H1 (cell line): Measurements from ENCODE around the gene PPARA. TPM values are rescaled to one million over a fixed set of nuclear protein-coding genes. Genes with fewer than 3 reads are reported as not detected.

Source experiments
- CTCF ChIA-PET: fragments of 300-600 bp; sonication (Branson Sonifier 250); formaldehyde crosslinking; loops from one replicate; lab custom pipeline; 2021; ENCODE audit not compliant: partially characterized antibody; lab: Charles Lee
- POLR2A ChIA-PET: fragments of 300-600 bp; sonication (Branson Sonifier 250); formaldehyde crosslinking; loops from one replicate; lab custom pipeline; 2021; ENCODE audit warnings: inconsistent platforms; ENCODE audit not compliant: partially characterized antibody; lab: Charles Lee
- DNase-seq, 2 experiments: peaks; one replicate each; pipeline versions ENCODE4 v3.0.0 to v3.0.0-alpha.2; 2010 to 2022; ENCODE audit warnings: low spot score in 2 of 2, low read depth in 1 of 2, mixed read lengths in 1 of 2
- FAIRE-seq: peaks from 2 replicates; lab custom pipeline; 2011; peaks lifted over from hg19 to GRCh38; lab: Jason Lieb, UNC
- H2AFZ ChIP-seq: 2 replicates; pipeline ENCODE4 v1.8.1; 2012; ENCODE audit warnings: low read length, inconsistent platforms
- H2AK5ac ChIP-seq: 2 replicates; pipeline ENCODE4 v1.6.1; 2013; ENCODE audit warnings: low read depth, low read length
- H2BK120ac ChIP-seq: replicated peaks from 2 replicates; pipeline ENCODE3; 2013; ENCODE audit warnings: low read depth, low read length, inconsistent platforms
- H2BK12ac ChIP-seq: 2 replicates; pipeline ENCODE4 v1.6.1; 2013; ENCODE audit warnings: low read depth, low read length
- H2BK15ac ChIP-seq: 2 replicates; pipeline ENCODE4 v1.6.1; 2013; ENCODE audit warnings: low read length
- H2BK20ac ChIP-seq: 2 replicates; pipeline ENCODE4 v1.6.1; 2013; ENCODE audit warnings: low read length
- H2BK5ac ChIP-seq: 2 replicates; pipeline ENCODE4 v1.6.1; 2013; ENCODE audit warnings: low read depth, low read length
- H3K14ac ChIP-seq: 2 replicates; pipeline ENCODE4 v1.6.1; 2013; ENCODE audit warnings: inconsistent platforms; ENCODE audit not compliant: insufficient read length
- H3K18ac ChIP-seq: 2 replicates; pipeline ENCODE4 v1.6.1; 2013; ENCODE audit warnings: low read length; ENCODE audit errors: extremely low read depth
- H3K23ac ChIP-seq: 2 replicates; pipeline ENCODE4 v1.6.1; 2013; ENCODE audit warnings: inconsistent platforms; ENCODE audit not compliant: insufficient read length
- H3K23me2 ChIP-seq: 2 replicates; pipeline ENCODE4 v1.6.1; 2013; ENCODE audit warnings: low read depth, low read length
- H3K27ac ChIP-seq: 2 replicates; pipeline ENCODE4 v1.6.1; 2011; ENCODE audit warnings: low read depth, low read length, inconsistent platforms
- H3K27me3 ChIP-seq, 4 experiments: replicated peaks in 1 of 4; 1 replicate in 1 of 4; 2 replicates in 3 of 4; pipeline versions ENCODE4 v1.6.1 to v1.8.1; 2011 to 2013; ENCODE audit warnings: low read length in 3 of 4, mild to moderate bottlenecking in 3 of 4, inconsistent platforms in 2 of 4, mixed read lengths in 2 of 4, moderate library complexity in 1 of 4; ENCODE audit not compliant: control insufficient read depth in 3 of 4, insufficient read depth in 3 of 4; ENCODE audit errors: extremely low read depth in 1 of 4
- H3K36me3 ChIP-seq, 4 experiments: 2 replicates each; pipeline versions ENCODE4 v1.6.1 to v1.8.1; 2011 to 2013; ENCODE audit warnings: mild to moderate bottlenecking in 4 of 4, low read length in 3 of 4, moderate library complexity in 2 of 4, control low read depth in 1 of 4, inconsistent platforms in 1 of 4; ENCODE audit not compliant: insufficient read depth in 4 of 4, control insufficient read depth in 2 of 4
- H3K4ac ChIP-seq: replicated peaks from 2 replicates; pipeline ENCODE3; 2013; ENCODE audit warnings: low read length, low read depth, mixed read lengths, inconsistent platforms; ENCODE audit not compliant: insufficient read length
- H3K4me1 ChIP-seq, 4 experiments: replicated peaks in 1 of 4; 1 replicate in 1 of 4; 2 replicates in 3 of 4; pipeline versions ENCODE4 v1.6.1 to v1.8.1; 2011 to 2013; ENCODE audit warnings: low read length in 3 of 4, inconsistent platforms in 2 of 4, mixed read lengths in 1 of 4; ENCODE audit not compliant: insufficient read depth in 4 of 4, control insufficient read depth in 3 of 4
- H3K4me2 ChIP-seq, 2 experiments: 2 replicates each; pipeline versions ENCODE4 v1.6.1 to v1.8.1; 2011 to 2013; ENCODE audit warnings: low read depth in 2 of 2, low read length in 2 of 2, control low read depth in 1 of 2, inconsistent platforms in 1 of 2, mild to moderate bottlenecking in 1 of 2; ENCODE audit not compliant: insufficient read depth in 1 of 2
- H3K4me3 ChIP-seq, 4 experiments: fragments of 200-600, 300-600 bp in 1 of 4; sonication (generic), shearing (Covaris generic), sonication (Bioruptor Twin) in 1 of 4; 2 replicates each; pipeline versions ENCODE4 v1.5.1 to v1.8.1; 2011 to 2016; ENCODE audit warnings: low read length in 4 of 4, low read depth in 3 of 4, control low read depth in 2 of 4, inconsistent platforms in 2 of 4, mild to moderate bottlenecking in 2 of 4, mixed read lengths in 1 of 4, moderate library complexity in 1 of 4; ENCODE audit not compliant: insufficient read depth in 2 of 4; ENCODE audit errors: extremely low read depth in 1 of 4
- H3K56ac ChIP-seq: replicated peaks from 2 replicates; pipeline ENCODE3; 2013; ENCODE audit warnings: low read depth, mild to moderate bottlenecking, mixed read lengths, low read length, inconsistent platforms; ENCODE audit not compliant: insufficient read length
- H3K79me1 ChIP-seq: 2 replicates; pipeline ENCODE4 v1.6.1; 2013; ENCODE audit warnings: low read depth, low read length, control low read depth
- H3K79me2 ChIP-seq, 2 experiments: 2 replicates each; pipeline versions ENCODE4 v1.6.1 to v1.8.1; 2012 to 2013; ENCODE audit warnings: low read length in 2 of 2, mild to moderate bottlenecking in 2 of 2, inconsistent platforms in 1 of 2; ENCODE audit not compliant: insufficient read depth in 2 of 2, control insufficient read depth in 1 of 2
- H3K9ac ChIP-seq, 4 experiments: replicated peaks in 1 of 4; 1 replicate in 1 of 4; 2 replicates in 3 of 4; pipeline versions ENCODE4 v1.6.1 to v1.8.1; 2011 to 2013; ENCODE audit warnings: low read depth in 3 of 4, low read length in 3 of 4, control low read depth in 2 of 4, mild to moderate bottlenecking in 2 of 4, moderate library complexity in 2 of 4, inconsistent platforms in 1 of 4; ENCODE audit errors: extremely low read depth in 1 of 4
- H3K9me3 ChIP-seq, 2 experiments: 2 replicates each; pipeline versions ENCODE4 v1.6.1 to v1.8.1; 2012 to 2013; ENCODE audit warnings: mild to moderate bottlenecking in 2 of 2, moderate library complexity in 2 of 2, control low read depth in 1 of 2, inconsistent platforms in 1 of 2, low read depth in 1 of 2, low read length in 1 of 2, mixed read lengths in 1 of 2; ENCODE audit not compliant: insufficient read depth in 2 of 2
- H4K20me1 ChIP-seq, 2 experiments: replicated peaks in 1 of 2; 2 replicates each; pipeline versions ENCODE3 to v1.8.1; 2011 to 2013; ENCODE audit warnings: inconsistent platforms in 2 of 2, low read length in 2 of 2, mild to moderate bottlenecking in 1 of 2; ENCODE audit not compliant: insufficient read depth in 2 of 2, control insufficient read depth in 1 of 2
- H4K5ac ChIP-seq: 2 replicates; pipeline ENCODE4 v1.6.1; 2013; ENCODE audit warnings: low read length, low read depth, mixed read lengths, inconsistent platforms; ENCODE audit not compliant: insufficient read length
- H4K8ac ChIP-seq: 2 replicates; pipeline ENCODE4 v1.8.0; 2013; ENCODE audit warnings: mild to moderate bottlenecking, moderate library complexity, low read length, inconsistent platforms; ENCODE audit not compliant: insufficient read depth; ENCODE audit errors: extremely low read depth
- H4K91ac ChIP-seq: replicated peaks from 2 replicates; pipeline ENCODE3; 2013; ENCODE audit warnings: low read length, mixed read lengths, inconsistent platforms; ENCODE audit not compliant: insufficient read length
- CEBPB ChIP-seq: IDR thresholded peaks from 2 replicates; pipeline ENCODE4 v1.6.1; 2012; ENCODE audit warnings: low read depth, low read length
- E2F6 ChIP-seq: IDR thresholded peaks from 2 replicates; pipeline ENCODE4 v1.6.1; 2012; ENCODE audit warnings: inconsistent platforms
- EGR1 ChIP-seq: IDR thresholded peaks from 2 replicates; pipeline ENCODE4 v1.6.1; 2011; ENCODE audit warnings: low read depth, low read length, borderline replicate concordance
- FOSL1 ChIP-seq: IDR thresholded peaks from 2 replicates; pipeline ENCODE4 v1.6.1; 2011; ENCODE audit warnings: mild to moderate bottlenecking, low read depth, low read length, moderate library complexity; ENCODE audit not compliant: insufficient read depth
- HDAC6 ChIP-seq: IDR thresholded peaks from one replicate; pipeline ENCODE4 v1.7.1; 2012; ENCODE audit warnings: low read depth, mild to moderate bottlenecking, inconsistent platforms, low read length, moderate library complexity
- JUN ChIP-seq: IDR thresholded peaks from 2 replicates; pipeline ENCODE4 v1.6.1; 2011; ENCODE audit warnings: low read depth, mild to moderate bottlenecking, improper control_type of control experiment, low read length
- RAD21 ChIP-seq, 2 experiments: IDR thresholded peaks in 1 of 2; conservative IDR thresholded peaks in 1 of 2; 2 replicates each; pipeline ENCODE4 v1.6.1; 2011; ENCODE audit warnings: low read depth in 2 of 2, low read length in 2 of 2, improper control_type of control experiment in 1 of 2, inconsistent platforms in 1 of 2, mild to moderate bottlenecking in 1 of 2, moderate library complexity in 1 of 2
- SAP30 ChIP-seq: fragments of 300-600 bp; sonication (generic); IDR thresholded peaks from 2 replicates; pipeline ENCODE4 v1.7.1; 2012; ENCODE audit warnings: low read length, moderate library complexity, mild to moderate bottlenecking, inconsistent platforms; ENCODE audit not compliant: insufficient read depth, insufficient replicate concordance
- SP4 ChIP-seq: IDR thresholded peaks from 2 replicates; pipeline ENCODE4 v1.6.1; 2012; ENCODE audit warnings: low read length, inconsistent platforms
- TAF7 ChIP-seq: optimal IDR thresholded peaks from 2 replicates; pipeline ENCODE3; 2011; ENCODE audit warnings: low read depth, mild to moderate bottlenecking, inconsistent platforms, low read length, moderate library complexity, borderline replicate concordance
- TCF12 ChIP-seq: IDR thresholded peaks from 2 replicates; pipeline ENCODE4 v1.6.1; 2011; ENCODE audit warnings: low read depth, mild to moderate bottlenecking, low read length
- TEAD4 ChIP-seq: IDR thresholded peaks from 2 replicates; pipeline ENCODE4 v1.6.1; 2012; ENCODE audit warnings: low read depth, low read length, inconsistent platforms, mixed read lengths
- ZNF274 ChIP-seq: IDR thresholded peaks from 2 replicates; pipeline ENCODE4 v1.7.0; 2012; ENCODE audit warnings: low read length, borderline replicate concordance; ENCODE audit errors: extremely low read depth
- WGBS, 2 experiments: shearing (Covaris generic) in 1 of 2; methylation state at CpG; one replicate each; pipeline versions ENCODE4 v1.1.6 to v1.1.7; 2013 to 2015; ENCODE audit warnings: low lambda C conversion rate in 2 of 2, mixed read lengths in 2 of 2, inconsistent platforms in 1 of 2, low coverage in 1 of 2, missing lambda C conversion rate in 1 of 2; ENCODE audit not compliant: insufficient replicate concordance in 2 of 2, insufficient coverage in 1 of 2, insufficient read length in 1 of 2; ENCODE audit errors: extremely low coverage in 1 of 2, missing lambda C conversion rate in 1 of 2; 5-methylcytosine and 5-hydroxymethylcytosine counted together
- polyA plus RNA-seq, 7 experiments: library from polyadenylated mRNA; depleted of rRNA in 3 of 7; stranded (reverse) in 5 of 7; unstranded in 2 of 7; fragments of >200 nt in 5 of 7; fragments of 200-250 nt in 2 of 7; gene quantifications; 1 replicate in 5 of 7; 2 replicates in 1 of 7; 4 replicates in 1 of 7; pipeline versions ENCODE4 v1.2.1 to v1.2.3, GENCODE V29; 2011 to 2013; ENCODE audit warnings: missing spikeins in 2 of 7, mixed read lengths in 2 of 7
- total RNA-seq: library from RNA; stranded (reverse); fragmentation: NEBNext Ultra II Directional; extraction: Animal tissue kit (Norgen Biotek cat#: 25700); gene quantifications from 2 replicates; pipeline ENCODE4 v1.2.1, GENCODE V29; 2021
- TF ChIP-seq, protein P1 (sequence below): IDR thresholded peaks from 2 replicates; pipeline ENCODE4 v1.6.1; 2011; ENCODE audit warnings: low read depth, mild to moderate bottlenecking, low read length; ENCODE audit not compliant: insufficient read depth

Gene PPARA
- total and polyA plus RNA-seq, 2 of the 8 experiments (the other 6 are each of a cell fraction or from before 2014, with no cell fraction given): 3.1 to 8.2 TPM

- H3K79me2 ChIP-seq: no peaks in the 10 kb centered on the region
- H3K27me3 ChIP-seq: no peaks in the 10 kb centered on the region
- H3K18ac ChIP-seq: no peak overlapping the region
- no peak overlapping the region for H3K27ac ChIP-seq
- H3K9me3 ChIP-seq: peaks cover 2 to 14% of the 10 kb centered on the region in 2 experiments; a peak in 3 of 4 replicates
- H4K5ac ChIP-seq: no peak overlapping the region
- H2BK15ac ChIP-seq: no peak overlapping the region
- no peak overlapping the region for H2BK20ac ChIP-seq
- H2AK5ac ChIP-seq: no peak overlapping the region
- no peaks in the 10 kb centered on the region for H3K23me2 ChIP-seq
- no peaks in the 10 kb centered on the region for H3K4me1 ChIP-seq
- 88% methylated on average over 4 of the region's 4 CpGs; no CpG with 5 or more reads in 1 of the 2 experiments for WGBS, 2 experiments
- H4K91ac ChIP-seq: no peak overlapping the region
- ChIA-PET CTCF (no interaction called here), POLR2A (no interaction called here)
- no peak overlapping the region for H2BK5ac ChIP-seq
- no peaks in the 10 kb centered on the region for H3K36me3 ChIP-seq
- H3K56ac ChIP-seq: no peak overlapping the region
- no peak for TF ChIP-seq CEBPB
- TF ChIP-seq SP4: no peak
- TF ChIP-seq EGR1: no peak
- TF ChIP-seq RAD21 (IDR thresholded peaks at IDR 0.05 in 1 of 2, conservative IDR thresholded peaks at IDR 0.05 in 1 of 2; ENCODE audit: low read depth in 2 of 2, low read length in 2 of 2): no peak
- no peak for TF ChIP-seq TCF12
- no peak for TF ChIP-seq SAP30
- TF ChIP-seq, protein P1, sequence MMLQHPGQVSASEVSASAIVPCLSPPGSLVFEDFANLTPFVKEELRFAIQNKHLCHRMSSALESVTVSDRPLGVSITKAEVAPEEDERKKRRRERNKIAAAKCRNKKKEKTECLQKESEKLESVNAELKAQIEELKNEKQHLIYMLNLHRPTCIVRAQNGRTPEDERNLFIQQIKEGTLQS: no peak
- no peak for TF ChIP-seq E2F6
- TF ChIP-seq TAF7: no peak
- TF ChIP-seq FOSL1: no peak
- no peak for TF ChIP-seq ZNF274
- TF ChIP-seq TEAD4: no peak
- no peak for TF ChIP-seq HDAC6
- no peak for TF ChIP-seq JUN
- H2AFZ ChIP-seq: no peak overlapping the region
- no peak overlapping the region for H2BK12ac ChIP-seq
- no peak overlapping the region for H3K9ac ChIP-seq
- H3K4me3 ChIP-seq: no peak overlapping the region
- no peak overlapping the region for H3K14ac ChIP-seq
- FAIRE-seq (no peak), DNase-seq (no peak)
- H4K8ac ChIP-seq: no peak overlapping the region
- H2BK120ac ChIP-seq: no peak overlapping the region
- no peaks in the 10 kb centered on the region for H4K20me1 ChIP-seq
- H3K79me1 ChIP-seq: no peaks in the 10 kb centered on the region
- H3K23ac ChIP-seq: no peak overlapping the region
- H3K4me2 ChIP-seq: no peak overlapping the region
- no peak overlapping the region for H3K4ac ChIP-seq
Measured at GRCh38 chr22:46212195-46212594, 61.9 kb downstream of the PPARA start.
